Measurements from ENCODE around the gene RRAGB. TPM values are rescaled to one million over a fixed set of nuclear protein-coding genes. Genes with fewer than 3 reads are reported as not detected.
"Not testable (repeated sequence)": the region's sequence is repeated elsewhere in the genome, so short reads cannot be mapped to it uniquely, and the experiment has no call there.

The RRAGB gene
- total and polyA plus RNA-seq, 2 of the 4 experiments (the other 2 are of a cell fraction), result 9.1 to 15.1 TPM

- no CpG with 5 or more reads among the region's 1 CpG for WGBS, 2 experiments (ENCODE audit: extremely low coverage in 2 of 2, insufficient read length in 1 of 2)
- Histone ChIP-seq H3K9me3 (ENCODE audit: control insufficient read depth, insufficient read depth, low read length) (no peaks in the 10 kb centered on the region), H2BK120ac (ENCODE audit: low read depth, low read length) (no peak overlapping the region), H2AFZ (replicated peaks; ENCODE audit: low read length, poor library complexity) (no peak overlapping the region), H3K4me2 (ENCODE audit: low read depth, low read length) (no peak overlapping the region), H3K27ac (ENCODE audit: insufficient read depth, low read length) (no peak overlapping the region), H4K8ac (ENCODE audit: low read depth in 2 of 2, low read length in 2 of 2) (no peak overlapping the region), H4K5ac (ENCODE audit: low read depth, low read length) (no peak overlapping the region), H2AK9ac (replicated peaks; ENCODE audit: low read depth, low read length, poor library complexity) (no peak overlapping the region), H3K56ac (ENCODE audit: extremely low read depth, insufficient read depth, low read length) (no peak overlapping the region), H4K91ac (ENCODE audit: insufficient read depth, low read depth, low read length) (no peak overlapping the region), H2BK15ac (ENCODE audit: low read depth, low read length) (no peak overlapping the region), H3K23ac (ENCODE audit: low read depth, low read length) (no peak overlapping the region), H4K20me1 (ENCODE audit: insufficient read depth, low read length) (no peaks in the 10 kb centered on the region), H3K18ac (ENCODE audit: low read depth, low read length) (no peak overlapping the region), H3K36me3 (ENCODE audit: control insufficient read depth, insufficient read depth, low read length) (0 out of 2 replicates have a peak, but pooled peaks cover 3% of the 10 kb centered on the region), H3K79me1 (ENCODE audit: low read depth in 1 of 2, low read length in 2 of 2) (no peaks in the 10 kb centered on the region), H3K4me3 (ENCODE audit: insufficient read depth, low read depth, low read length) (no peak overlapping the region), H2BK5ac (ENCODE audit: low read depth, low read length, poor library complexity, severe bottlenecking) (no peak overlapping the region), H3K4me1 (ENCODE audit: control insufficient read depth, insufficient read depth, low read length) (no peaks in the 10 kb centered on the region), H3K14ac (replicated peaks; ENCODE audit: low read depth, low read length) (no peak overlapping the region), H3K4ac (ENCODE audit: low read depth, low read length) (no peak overlapping the region), H3K9me1 (ENCODE audit: insufficient read depth, low read length) (no peaks in the 10 kb centered on the region), H2AK5ac (ENCODE audit: low read depth, low read length) (no peak overlapping the region), H3K9ac (ENCODE audit: low read depth, low read length) (no peak overlapping the region), H3K27me3 (ENCODE audit: control insufficient read depth, insufficient read depth, low read length) (no peaks in the 10 kb centered on the region), H2BK20ac (ENCODE audit: low read depth, low read length) (no peak overlapping the region)
- in situ Hi-C loops (cut with MboI; ENCODE audit: low sequenced_read_pairs), result no loop called here
- dilution Hi-C loops (cut with HindIII; ENCODE audit: low sequenced_read_pairs, unreplicated experiment), result no loop called here
- TF ChIP-seq FOS (IDR thresholded peaks at IDR 0.05; ENCODE audit: low read depth, low read length), result no peak
- ATAC-seq (ENCODE audit: low read depth) (peak; percentile 32; the same call in 1 of the 2 replicates), DNase-seq (peak; percentile 31)
- ChIA-PET CTCF (no interaction called here), POLR2A (ENCODE audit: unreplicated experiment) (no interaction called here)
- intact Hi-C loops (cut with micrococcal nuclease), result no loop called here
- no TSS peak for BruUV-seq (replicated peaks)
These were observed 49.6 kb downstream of the RRAGB start for GRCh38 chrX:55767100-55767499.

DNA sequence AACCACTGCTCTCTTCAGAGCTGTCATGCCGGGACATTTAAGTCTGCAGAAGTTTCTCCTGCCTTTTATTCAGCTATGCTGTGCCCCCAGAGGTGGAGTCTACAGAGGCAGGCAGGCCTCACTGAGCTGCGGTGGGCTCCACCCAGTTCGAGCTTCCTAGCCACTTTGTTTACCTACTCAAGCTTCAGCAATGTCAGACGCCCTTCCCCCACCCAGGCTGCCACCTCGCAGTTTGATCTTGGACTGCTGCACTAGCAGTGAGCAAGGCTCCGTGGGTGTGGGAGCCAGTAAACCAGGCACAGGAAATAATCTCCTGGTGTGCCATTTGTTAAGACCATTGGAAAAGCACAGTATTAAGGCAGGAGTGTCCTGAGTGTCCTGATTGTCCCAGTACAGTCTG is 56.9 kb downstream of the RRAGB start:
- ATAC-seq (ENCODE audit: low read depth); H4K20me1 ChIP-seq (ENCODE audit: insufficient read depth, low read length); H3K27me3 ChIP-seq (ENCODE audit: control insufficient read depth, insufficient read depth, low read length); H3K18ac ChIP-seq (ENCODE audit: low read depth, low read length); H3K36me3 ChIP-seq (ENCODE audit: control insufficient read depth, insufficient read depth, low read length); H2AFZ ChIP-seq (replicated peaks; ENCODE audit: low read length, poor library complexity); intact Hi-C loops (cut with micrococcal nuclease); POLR2A ChIA-PET (ENCODE audit: unreplicated experiment); BruUV-seq (replicated peaks); H4K8ac ChIP-seq (ENCODE audit: low read depth in 2 of 2, low read length in 2 of 2); H3K9me3 ChIP-seq (ENCODE audit: control insufficient read depth, insufficient read depth, low read length); in situ Hi-C loops (cut with MboI; ENCODE audit: low sequenced_read_pairs); H2AK9ac ChIP-seq (replicated peaks; ENCODE audit: low read depth, low read length, poor library complexity); H3K27ac ChIP-seq (ENCODE audit: insufficient read depth, low read length); H2AK5ac ChIP-seq (ENCODE audit: low read depth, low read length); H2BK15ac ChIP-seq (ENCODE audit: low read depth, low read length); H2BK5ac ChIP-seq (ENCODE audit: low read depth, low read length, poor library complexity, severe bottlenecking); H3K4ac ChIP-seq (ENCODE audit: low read depth, low read length); H3K9ac ChIP-seq (ENCODE audit: low read depth, low read length); H3K23ac ChIP-seq (ENCODE audit: low read depth, low read length); dilution Hi-C loops (cut with HindIII; ENCODE audit: low sequenced_read_pairs, unreplicated experiment); H3K79me1 ChIP-seq (ENCODE audit: low read depth in 1 of 2, low read length in 2 of 2); H3K4me2 ChIP-seq (ENCODE audit: low read depth, low read length); H3K9me1 ChIP-seq (ENCODE audit: insufficient read depth, low read length); H2BK120ac ChIP-seq (ENCODE audit: low read depth, low read length); H3K4me3 ChIP-seq (ENCODE audit: insufficient read depth, low read depth, low read length); H3K56ac ChIP-seq (ENCODE audit: extremely low read depth, insufficient read depth, low read length); H4K5ac ChIP-seq (ENCODE audit: low read depth, low read length); CTCF ChIA-PET; H2BK20ac ChIP-seq (ENCODE audit: low read depth, low read length); H3K14ac ChIP-seq (replicated peaks; ENCODE audit: low read depth, low read length); H4K91ac ChIP-seq (ENCODE audit: insufficient read depth, low read depth, low read length); H3K4me1 ChIP-seq (ENCODE audit: control insufficient read depth, insufficient read depth, low read length): not testable (repeated sequence)
- peak; percentile 28 for DNase-seq
- 24% methylated on average over 3 of the region's 6 CpGs; no CpG with 5 or more reads in 1 of the 2 experiments for WGBS, 2 experiments (ENCODE audit: extremely low coverage in 2 of 2, insufficient read length in 1 of 2)
